ENCODE data around the gene NDUFA12.
A peak's percentile ranks its signal among the peaks of the same experiment; 100 is the strongest.
"Not testable (repeated sequence)": the region's sequence is repeated elsewhere in the genome, so short reads cannot be mapped to it uniquely, and the experiment has no call there.

Gene NDUFA12

DNA sequence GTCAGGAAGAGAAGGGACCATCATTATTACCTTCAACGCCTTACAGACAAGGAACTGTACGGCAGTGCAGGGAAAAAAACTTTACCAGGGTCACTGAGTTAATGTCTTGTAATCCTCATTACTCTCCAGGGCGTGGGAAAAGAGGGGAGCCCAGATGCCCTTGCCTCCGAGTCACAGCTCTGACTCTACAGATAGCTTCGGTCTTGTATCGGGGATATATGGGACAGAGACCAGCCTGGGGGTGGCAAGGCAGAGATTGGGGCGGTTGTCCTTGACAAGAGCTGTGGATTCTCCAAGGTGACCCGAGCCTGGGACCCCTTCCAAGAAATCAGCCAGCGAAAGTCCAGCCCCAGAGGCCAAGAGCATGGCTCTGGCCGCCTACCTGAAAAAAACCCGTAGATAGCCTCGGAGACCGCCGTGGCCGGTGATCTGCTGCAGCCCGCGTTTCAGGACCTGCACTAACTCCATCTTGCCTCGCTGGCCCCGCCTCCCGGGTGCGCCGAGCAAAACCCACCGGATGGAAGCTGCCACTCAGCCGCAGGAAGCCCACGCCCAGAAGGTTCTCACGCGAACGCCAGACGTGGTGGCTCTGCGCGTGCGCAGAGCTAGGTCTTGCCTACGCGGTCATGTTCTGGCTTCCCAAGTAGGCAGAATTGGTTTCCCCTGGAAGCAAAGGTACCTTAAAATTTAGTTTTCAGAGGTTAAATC lies at the start of gene NDUFA12:
Gene NDUFA12 (minus strand): TSS at position 485 of the 708 bp plus-strand sequence. CDS start 17 bp downstream, at position 468.
- DNase-seq: peak; percentile 95

DNA sequence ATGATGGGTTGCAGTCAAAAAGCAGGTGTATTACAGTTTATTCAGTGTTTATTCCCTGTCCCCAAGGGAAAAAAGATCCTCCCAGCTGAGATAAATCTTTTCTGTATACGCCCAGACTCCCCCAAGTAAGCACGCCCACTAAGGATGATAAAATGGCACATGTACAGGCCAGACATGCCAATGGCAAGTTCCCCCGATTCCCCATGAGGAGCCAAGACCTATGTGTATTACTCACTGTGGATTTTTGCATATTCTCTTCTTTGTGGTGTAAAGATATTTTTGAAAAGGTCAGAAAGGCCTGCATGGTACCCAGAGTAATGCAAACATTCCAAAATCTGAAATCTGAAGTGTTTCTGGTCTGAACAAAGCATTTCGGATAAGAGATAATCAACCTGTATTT lies 47.7 kb upstream of the NDUFA12 start:
- no peak for DNase-seq

DNA sequence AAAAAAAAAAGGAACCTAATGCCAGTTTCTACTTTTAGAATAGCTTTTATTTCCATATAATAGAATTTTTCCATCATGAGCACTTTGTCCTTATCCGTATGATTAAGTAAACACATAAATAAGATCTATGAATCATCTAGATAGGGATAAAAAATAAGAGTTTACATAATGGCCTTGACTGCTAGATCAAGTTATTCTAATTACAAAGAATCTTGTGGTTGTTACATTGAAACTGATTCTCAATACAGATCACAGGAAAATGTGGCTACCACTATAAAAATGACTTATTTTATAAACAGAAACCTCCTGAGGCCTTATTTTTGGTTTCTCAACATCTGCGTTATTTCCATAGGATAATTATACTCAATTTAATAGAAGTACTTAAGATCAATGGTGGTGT lies 34.4 kb upstream of the NDUFA12 start:
- DNase-seq: no peak

DNA sequence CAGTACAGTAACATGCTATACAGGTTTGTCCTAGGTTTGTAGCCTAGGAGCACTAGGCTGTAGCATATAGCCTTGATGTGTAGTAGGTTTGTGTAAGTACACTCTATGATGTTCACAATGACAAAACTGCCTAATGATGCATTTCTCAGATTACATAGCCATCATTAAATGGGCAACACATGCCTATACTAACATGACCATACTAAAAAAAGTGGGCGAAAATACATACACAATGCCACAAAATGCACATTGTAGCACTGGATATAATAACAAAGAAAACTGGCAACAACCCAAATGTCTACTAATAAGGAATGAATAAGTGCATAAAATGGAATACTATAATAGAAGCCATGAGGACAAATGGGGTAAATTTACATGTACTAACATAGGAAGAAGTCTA lies 31.3 kb upstream of the NDUFA12 start:
- no peak for DNase-seq

DNA sequence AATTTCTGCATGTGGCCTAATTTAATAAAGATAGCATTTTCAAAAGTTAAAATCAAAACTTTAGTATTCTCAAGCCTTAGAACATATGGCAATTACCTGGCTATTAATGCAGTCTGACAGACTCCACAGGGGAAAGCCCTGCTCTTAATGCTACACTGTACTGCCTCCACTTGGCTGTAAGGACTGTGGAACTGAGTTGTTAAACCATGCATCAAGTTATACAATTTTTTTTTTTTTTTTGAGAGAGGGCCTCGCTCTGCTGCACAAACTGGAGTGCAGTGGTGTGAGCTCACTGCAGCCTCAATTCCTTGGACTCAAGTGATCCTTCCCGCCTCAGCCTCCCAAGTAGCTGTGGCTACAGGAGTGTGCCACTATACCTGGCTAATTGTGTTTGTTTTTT lies 19.0 kb upstream of the NDUFA12 start:
- no peak for DNase-seq

DNA sequence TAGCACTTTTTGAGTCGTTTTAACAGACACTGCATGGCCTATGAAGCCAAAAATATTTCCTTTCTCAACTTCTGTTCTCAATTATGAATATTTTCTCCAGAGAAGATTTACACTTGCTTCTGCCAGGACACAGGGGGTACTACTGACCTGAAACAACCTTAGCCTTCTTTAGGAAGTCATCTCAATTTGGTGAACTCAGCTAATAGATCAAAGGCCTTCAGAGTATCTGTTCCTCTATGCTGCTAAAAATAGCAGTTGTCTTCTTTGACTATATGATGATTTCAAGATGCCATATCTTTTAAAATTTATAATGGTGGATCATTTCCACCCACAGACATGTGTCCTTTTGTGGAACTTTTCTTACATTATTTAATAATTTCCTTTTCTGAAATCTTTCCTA lies 14.0 kb upstream of the NDUFA12 start:
- no peak for DNase-seq

DNA sequence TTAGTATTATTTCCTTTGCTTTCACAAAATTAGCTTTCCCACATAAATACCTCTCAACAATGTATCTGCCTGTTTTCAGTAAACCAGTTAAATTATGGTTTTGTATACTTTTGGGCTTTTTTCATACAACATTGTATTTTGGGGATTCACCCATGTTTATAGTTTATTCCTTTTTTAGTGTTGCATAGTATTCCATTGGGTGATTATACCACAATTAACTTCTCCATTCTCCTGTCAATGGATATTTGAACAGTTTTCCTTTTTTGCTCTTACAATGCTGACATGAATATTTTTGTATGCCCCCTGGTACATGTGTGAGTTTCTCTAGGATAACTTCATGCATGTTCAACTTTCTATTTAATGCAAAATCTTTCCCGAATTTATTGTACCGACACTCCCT lies 12.6 kb upstream of the NDUFA12 start:
- DNase-seq: no peak

DNA sequence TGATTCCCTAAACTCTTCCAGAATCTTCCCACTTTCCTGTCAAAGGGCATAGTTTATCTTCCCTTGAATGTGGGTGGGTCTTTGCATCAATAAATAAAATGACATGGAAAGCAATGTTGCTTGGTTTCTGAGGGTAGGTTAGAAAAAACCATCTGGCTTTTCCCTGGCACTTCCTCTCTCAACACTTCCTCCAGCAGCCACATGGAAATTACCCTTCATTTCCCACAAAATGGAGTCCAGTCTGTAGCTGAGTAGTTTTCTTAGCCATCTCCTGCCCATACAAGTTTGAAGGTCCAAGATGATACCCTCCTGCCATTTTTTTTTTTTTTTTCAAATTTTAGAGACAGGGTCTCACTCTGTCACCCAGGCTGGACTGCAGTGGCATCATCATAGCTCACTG lies 11.1 kb upstream of the NDUFA12 start:
- DNase-seq: no peak

DNA sequence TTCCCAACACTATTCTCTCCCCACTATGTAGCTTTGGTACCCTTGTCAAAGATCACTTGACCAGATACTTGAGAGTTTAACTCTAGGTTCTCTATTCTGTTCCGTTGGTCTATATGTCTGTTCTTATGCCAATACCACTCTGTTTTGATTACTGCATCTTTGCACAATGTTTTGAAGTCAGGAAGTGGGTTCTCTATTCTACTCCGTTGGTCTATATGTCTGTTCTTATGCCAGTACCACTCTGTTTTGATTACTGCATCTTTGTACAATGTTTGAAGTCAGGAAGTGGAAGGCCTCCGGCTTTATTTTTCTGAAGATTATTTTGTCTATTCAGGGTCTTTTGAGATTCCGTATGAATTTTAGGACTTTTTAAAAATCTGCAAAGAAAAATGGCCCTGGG lies 2.7 kb upstream of the NDUFA12 start:
- DNase-seq: no peak

DNA sequence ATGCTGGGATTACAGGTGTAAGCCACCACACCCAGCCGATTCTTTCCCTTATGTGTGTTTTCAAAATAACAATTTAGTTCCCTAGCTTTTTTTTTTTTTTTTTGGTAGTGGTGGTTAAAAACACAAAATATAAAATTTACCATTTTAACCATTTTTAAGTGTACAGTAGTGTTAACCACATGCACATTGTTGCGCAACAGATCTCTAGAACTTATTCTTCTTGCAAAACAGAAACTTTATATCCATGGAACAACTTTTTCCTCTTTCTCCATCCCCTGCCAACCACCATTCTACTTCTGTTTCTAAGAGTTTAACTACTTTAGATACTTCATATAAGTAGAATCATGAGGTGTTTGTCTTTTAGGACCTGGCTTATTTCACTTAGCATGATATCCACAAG lies 1.1 kb upstream of the NDUFA12 start:
- no peak for DNase-seq

DNA sequence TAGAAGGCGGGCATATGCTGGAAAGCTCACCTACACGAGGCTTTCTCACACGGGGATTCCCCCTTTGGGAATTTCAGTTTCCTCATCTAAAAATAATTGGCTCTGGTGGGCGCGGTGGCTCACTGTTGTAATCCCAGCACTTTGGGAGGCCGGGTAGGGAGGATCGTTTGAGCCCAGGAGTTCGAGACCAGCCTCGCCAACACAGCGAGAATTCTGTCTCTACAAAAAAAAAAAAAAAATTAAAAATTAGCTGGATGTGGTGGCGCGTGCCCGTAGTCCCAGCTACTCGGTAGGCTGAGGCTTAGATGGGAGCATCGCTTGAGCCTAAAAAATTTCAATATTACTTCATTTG lies 400 bp upstream of the NDUFA12 start:
- DNase-seq: no peak

DNA sequence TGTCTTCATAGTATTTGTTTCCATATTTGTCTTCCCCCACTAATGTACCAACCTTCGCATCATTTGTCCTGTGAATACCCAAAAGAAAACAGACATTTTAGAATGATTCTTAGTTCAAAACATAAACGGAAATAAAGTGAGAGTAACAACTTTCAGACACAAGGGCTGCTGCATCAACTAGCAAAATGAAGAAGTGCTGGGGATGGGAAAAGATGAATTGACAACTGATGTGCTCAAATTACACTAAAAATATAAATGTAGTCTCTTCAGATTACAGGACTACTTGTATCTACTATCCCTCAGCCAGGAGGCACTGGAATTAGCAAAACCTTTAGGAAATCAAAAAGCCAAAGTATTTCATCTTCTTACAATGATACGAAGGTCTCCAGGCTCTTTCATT lies 743 bp downstream of the NDUFA12 start:
- DNase-seq: no peak

DNA sequence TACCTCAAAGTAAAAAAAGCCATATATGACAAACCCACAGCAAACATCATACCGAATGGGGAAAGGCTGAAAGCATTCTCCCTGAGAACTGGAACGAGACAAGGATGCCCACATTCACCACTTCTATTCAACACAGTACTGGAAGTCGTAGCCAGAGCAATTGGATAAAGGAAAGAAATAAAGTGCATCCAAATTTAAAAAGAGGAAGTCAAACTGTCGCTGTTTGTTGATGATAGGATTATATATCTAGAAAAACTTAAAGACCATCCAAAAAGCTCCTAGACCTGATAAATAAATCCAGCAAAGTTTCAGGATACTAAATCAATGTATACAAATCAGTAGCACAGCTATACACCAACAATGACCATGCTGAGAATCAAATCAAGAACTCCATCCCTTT lies 5.2 kb downstream of the NDUFA12 start:
- DNase-seq: no peak

DNA sequence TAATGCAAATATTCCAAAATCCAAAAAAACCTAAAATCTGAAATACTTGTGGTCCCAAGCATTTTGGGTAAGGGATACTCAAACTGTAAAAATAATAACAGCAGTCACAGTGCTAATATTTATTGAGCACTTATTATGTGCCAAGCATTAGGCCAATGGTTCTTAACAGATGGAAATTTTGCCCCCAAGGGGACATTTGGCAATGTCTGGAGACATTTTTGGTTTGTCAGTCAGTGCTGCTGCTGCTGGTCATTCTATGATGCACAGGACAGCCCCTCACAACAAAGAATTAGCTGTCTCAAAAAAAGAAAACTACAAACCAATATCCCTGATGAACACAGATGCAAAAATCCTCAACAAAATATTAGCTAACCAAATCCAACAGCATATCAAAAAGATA lies 5.8 kb downstream of the NDUFA12 start:
- DNase-seq: no peak

DNA sequence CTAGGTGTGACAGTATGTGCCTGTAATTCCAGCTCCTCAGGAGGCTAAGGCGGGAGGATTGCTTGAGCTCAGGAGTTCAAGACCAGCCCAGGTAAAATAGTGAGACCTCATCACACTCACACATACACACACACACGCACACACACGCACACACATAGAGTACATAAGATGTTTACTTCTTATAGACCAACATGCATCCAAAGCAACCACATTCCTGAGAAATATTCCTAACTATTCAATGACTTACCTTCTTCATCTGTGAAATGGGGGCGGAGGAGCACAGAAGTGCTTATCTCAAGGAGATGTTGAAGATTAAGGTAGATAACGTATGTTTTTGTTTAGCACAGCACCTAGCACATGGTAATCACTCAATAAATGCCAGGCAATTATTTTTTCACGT lies 6.4 kb downstream of the NDUFA12 start:
- no peak for DNase-seq

DNA sequence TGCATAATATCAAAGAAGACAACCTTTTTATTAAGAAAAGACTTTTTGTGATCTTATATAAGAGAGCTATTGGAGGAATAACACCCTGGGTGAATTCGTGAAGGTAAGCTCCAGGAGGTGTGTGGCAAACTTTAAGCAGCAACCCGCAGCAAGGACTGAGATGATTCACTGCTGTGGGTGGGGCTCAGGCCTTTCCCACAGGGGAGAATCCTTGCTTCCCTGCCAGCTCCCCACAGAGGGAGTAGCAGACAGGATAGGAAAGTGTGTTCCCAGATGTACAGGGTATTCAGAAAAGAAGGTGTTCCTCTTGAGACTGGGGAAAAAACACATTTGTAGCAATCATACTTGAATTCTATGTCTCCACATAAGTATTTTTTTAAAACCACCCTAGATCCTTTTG lies 9.2 kb downstream of the NDUFA12 start:
- no peak for DNase-seq

DNA sequence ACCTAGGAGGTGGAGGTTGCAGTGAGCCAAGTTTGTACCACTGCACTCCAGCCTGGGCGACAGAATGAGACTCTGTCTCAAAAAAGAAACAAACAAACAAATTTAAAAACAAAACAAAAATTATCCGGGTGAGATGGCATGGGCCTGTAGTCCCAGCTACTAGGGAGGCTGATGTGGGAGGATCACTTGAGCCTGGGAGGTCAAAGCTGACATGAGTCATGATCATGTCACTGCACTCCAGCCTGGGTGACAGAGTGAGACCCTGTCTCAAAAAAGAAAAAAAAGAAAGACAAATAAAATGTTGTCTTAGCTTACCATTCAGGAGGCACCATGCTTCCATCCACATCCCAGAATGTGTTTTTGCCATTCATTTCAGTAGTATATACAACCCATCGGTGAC lies 9.6 kb downstream of the NDUFA12 start:
- not testable (repeated sequence) for DNase-seq

DNA sequence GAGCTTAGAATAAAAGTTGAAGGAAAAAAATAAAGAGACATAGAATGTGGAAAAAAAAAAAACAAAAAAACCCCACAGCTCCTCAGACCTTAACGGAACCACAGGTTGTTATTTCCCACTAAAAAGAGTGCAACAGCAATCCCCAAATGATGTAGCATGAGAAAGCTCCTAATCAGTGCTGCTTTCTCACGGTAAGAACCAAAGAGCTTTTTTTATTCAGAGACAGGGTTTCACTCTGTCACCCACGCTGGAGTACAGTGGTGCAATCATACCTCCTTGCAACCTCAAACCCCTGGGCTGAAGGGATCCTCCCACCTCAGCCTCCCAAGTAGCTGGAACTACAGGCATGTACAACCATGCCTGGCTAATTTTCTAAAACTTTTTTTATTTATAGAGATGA lies 13.3 kb downstream of the NDUFA12 start:
- no peak for DNase-seq

DNA sequence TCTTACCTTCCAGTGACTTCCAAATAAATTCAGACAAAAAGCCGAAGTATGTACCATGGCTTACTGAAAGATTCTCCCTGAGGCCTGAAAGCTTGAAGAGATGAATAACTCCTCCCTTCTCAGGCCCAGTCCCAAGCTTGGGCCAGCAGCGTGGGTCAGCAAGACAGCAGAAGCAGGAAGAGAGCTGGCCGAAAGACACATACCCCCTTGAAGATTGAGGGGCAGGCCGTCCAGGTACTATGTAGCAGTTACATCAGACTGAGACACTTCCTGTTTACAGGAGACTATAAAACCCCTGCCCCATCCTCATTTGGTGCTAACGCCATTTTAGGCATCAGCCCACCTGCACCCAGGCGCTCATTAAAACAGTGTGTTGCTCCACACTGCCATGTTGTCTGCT lies 15.0 kb downstream of the NDUFA12 start:
- DNase-seq: no peak

DNA sequence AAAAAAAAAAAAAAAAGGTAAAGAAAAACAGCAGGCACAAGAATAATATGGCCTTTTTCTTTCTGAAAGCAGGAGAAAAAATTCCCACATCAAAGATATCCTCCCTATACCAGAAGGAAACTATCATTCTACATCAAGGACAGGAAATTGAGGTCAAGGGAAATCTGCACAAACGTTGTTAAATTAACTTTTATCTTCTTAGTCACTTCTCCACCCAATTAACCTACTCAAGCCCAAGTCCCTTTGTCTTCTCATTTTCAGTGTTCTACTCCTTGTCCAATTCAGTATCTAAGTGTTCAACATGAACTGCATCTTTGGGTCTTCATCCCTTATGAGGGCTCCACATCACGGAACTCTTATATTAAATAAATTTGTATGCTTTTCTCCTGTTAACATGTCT lies 15.7 kb downstream of the NDUFA12 start:
- DNase-seq: no peak

DNA sequence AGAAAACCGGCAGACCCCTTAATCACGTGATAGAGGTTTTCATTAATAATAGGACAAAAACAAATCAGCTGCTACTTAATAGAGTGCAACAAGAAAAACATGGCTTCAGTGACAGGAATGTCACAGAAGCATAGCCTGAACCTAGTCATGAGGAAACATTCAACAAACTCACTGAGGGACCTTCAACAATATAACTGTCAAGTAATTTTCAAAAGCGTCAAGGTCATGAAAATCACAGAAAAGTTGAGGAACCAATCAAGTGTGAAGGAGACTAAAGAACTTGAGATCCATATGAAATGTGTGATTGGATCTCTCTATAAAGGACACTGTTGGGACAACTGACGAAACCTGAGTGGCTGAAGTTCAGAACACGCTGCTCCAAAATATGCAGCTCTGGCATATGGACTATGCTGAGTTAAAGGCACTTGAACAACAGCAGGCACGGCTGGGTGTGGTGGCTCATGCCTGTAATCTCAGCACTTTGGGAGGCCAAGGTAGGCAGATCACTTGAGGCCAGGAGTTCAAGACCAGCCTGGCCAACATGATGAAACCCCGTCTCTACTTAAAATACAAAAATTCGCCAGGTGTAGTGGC lies 16.3 kb downstream of the NDUFA12 start:
- DNase-seq: no peak

DNA sequence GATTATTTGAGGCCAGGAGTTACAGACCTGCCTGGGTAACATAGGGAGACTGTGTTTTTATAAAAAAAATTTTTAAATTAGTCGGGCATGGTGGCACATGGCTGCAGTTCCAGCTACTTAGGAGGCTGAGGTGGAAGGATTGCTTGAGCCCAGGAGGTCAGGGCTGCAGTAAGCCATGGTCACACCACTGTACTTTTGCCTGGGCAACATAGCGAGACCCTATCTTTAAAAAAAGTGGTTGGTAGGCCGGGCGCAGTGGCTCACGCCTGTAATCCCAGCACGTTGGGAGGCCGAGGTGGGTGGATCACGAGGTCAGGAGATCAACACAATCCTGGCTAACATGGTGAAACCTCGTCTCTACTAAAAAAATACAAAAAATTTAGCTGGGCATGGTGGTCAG lies 18.4 kb downstream of the NDUFA12 start:
- not testable (repeated sequence) for DNase-seq

DNA sequence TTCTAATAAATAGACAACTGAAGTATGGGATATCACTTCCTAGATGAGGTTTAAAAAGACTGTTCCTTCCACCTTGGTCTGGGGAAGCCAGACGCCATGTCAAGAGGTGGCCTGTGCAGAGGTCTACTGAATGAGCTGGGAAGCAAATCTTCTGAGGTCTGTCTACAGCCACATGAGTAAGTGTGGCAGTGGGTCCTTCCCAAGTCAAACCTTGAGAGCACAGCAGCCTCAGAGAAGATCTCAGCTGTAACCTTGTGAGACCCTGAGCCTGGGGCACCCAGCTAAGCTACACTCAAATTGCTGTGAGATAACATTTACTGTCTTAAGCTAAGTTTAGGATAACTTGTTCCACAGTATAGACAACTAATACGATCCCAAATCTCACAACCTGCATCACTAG lies 20.2 kb downstream of the NDUFA12 start:
- DNase-seq: no peak

DNA sequence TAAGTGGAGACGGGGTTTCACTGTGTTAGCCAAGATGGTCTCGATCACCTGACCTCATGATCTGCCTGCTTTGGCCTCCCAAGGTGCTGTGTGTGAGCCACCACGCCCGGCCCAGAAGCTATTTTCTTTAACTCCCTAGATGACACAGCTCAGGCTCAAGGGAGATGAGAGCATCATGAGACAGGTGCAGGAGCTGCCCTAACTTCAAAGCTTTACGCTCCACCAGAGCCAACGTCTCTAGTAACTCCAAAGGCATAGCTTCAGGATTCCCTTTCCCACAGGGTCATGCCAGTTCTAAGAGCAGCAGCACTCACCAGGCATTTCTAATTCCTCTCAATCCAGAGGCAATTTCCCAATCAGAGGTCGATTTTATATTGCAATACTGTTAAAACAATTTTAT lies 21.0 kb downstream of the NDUFA12 start:
- no peak for DNase-seq

DNA sequence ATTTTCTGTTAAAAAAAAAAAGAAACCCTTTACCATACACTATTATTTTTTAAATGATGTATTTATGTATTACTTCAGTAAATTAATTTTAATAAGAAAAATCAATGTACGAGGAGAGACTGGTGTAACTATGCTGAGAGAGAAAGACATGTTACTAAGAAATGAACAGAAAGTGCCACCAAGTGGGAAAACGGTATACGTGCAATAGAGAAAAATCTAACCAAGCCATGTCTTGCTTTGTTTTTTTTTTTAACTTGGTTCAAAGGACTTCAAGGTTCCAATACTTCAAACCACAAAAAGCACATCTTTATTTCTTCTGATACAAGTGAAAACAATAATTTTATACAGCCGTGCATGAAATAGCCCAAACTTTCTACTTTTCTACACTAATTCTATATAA lies 22.9 kb downstream of the NDUFA12 start:
- peak; percentile 27 for DNase-seq

Data from midbrain (tissue), 1 donor.